Peyer's patch (tissue), 4 donors: ENCODE data around the gene MCTP1.

Experiments
- POLR2A ChIP-seq, 2 donors: fragments of 450-650 bp; IDR thresholded peaks; one replicate each; pipeline ENCODE4 v1.5.1; 2017; ENCODE audit warnings: antibody characterized with exemption in 2 of 2, mild to moderate bottlenecking in 2 of 2, moderate library complexity in 2 of 2
- TF ChIP-seq, protein P1 (sequence below), 6 experiments: fragments of 450-650 bp in 4 of 6; fragments of 200-600 bp in 2 of 6; sonication (generic) in 1 of 6; IDR thresholded peaks; one replicate each; pipeline ENCODE4 v1.5.1; 2017 to 2019; ENCODE audit warnings: antibody characterized with exemption in 6 of 6, mild to moderate bottlenecking in 3 of 6, moderate library complexity in 1 of 6

DNA sequence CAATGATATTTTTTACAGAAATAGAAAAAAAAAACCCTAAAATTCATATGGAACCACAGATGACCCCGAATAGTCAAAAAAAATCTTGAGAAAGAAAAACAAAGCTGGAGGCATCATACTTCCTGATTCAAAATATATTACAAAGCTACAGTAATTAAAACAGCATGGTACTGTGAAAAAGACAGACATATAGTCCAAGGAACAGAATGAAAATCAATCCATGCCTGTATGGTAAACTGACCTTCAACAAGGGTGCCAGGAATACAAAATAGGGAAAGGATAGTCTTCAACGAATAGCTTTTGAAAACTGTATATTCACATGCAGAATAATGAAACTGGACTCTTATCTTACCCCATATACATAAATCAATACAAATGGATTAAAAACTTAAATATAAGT lies 307.5 kb downstream of the MCTP1 start:
- TF ChIP-seq, protein P1, sequence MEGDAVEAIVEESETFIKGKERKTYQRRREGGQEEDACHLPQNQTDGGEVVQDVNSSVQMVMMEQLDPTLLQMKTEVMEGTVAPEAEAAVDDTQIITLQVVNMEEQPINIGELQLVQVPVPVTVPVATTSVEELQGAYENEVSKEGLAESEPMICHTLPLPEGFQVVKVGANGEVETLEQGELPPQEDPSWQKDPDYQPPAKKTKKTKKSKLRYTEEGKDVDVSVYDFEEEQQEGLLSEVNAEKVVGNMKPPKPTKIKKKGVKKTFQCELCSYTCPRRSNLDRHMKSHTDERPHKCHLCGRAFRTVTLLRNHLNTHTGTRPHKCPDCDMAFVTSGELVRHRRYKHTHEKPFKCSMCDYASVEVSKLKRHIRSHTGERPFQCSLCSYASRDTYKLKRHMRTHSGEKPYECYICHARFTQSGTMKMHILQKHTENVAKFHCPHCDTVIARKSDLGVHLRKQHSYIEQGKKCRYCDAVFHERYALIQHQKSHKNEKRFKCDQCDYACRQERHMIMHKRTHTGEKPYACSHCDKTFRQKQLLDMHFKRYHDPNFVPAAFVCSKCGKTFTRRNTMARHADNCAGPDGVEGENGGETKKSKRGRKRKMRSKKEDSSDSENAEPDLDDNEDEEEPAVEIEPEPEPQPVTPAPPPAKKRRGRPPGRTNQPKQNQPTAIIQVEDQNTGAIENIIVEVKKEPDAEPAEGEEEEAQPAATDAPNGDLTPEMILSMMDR (IDR thresholded peaks at IDR 0.05) = no peak
- no peak for TF ChIP-seq POLR2A (IDR thresholded peaks at IDR 0.05)
